GM18505 (cell line): Measurements from ENCODE around the gene GAS7.

Experiments used
- ATAC-seq: cut with Tn5 transposase; IDR thresholded peaks from one replicate; pipeline ENCODE4 v1.9.1; 2021; ENCODE audit not compliant: unreplicated experiment
- POLR2A ChIP-seq: IDR thresholded peaks from 4 replicates; pipeline ENCODE4 v1.6.1; 2011; ENCODE audit warnings: borderline replicate concordance; ENCODE audit not compliant: insufficient read depth, insufficient read length; ENCODE audit errors: extremely low read depth

Gene GAS7

DNA sequence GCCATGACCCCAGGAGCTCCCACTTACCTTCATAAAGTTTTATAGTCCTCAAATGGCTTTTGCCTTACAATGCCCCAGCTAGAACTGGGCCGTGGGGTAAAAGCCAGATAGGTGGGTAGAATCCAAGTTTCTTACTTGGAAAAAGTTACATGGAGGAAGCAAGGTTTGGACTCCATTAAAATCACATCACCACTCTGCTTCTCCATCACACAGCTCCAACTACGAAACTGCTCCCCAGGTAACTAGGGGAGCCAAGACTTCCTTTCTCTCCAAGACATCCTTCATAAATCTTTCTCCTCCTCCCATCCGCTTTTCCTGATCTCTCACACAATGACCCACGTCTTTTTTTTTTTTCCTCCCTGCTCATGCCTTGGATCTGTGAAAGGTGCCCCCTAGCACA is 162.5 kb downstream of the GAS7 start:
- no peak for ATAC-seq
- no peak for TF ChIP-seq POLR2A

DNA sequence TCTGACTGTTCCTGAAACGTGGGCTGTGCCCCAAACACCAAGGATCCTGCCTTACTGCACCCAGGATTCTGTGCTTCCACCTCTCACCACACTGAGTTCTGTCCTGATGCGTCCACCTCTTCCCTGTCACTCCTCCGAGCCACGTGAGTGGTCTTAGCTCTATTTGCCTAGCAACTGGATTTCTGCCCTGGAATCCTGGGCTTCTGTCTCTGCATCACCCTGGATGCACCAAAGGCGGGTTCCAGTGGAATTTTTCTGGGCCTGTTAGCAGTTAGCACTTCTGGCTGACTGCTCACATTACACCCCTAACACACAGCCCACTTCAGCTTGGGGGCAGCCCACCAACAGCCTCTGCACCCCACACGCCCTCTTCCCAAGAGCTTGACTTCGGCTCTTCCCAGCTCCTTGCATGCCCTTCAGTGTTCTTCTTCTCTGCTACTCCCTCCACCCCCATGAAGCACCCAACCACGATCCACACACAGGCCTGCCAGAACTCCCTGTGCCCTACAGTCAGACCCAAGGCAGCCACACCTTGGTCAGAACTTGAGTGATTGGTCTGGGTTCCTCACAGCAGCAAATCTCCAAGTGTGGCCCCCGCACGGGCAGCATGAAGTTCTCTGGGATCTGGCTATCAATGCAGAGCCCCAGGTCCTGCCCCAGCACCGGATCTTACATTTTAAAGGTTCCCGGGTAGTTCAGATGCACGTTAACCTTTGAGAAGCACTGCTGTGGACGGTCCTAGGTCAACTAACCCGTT is 163.5 kb downstream of the GAS7 start:
- no peak for ATAC-seq

DNA sequence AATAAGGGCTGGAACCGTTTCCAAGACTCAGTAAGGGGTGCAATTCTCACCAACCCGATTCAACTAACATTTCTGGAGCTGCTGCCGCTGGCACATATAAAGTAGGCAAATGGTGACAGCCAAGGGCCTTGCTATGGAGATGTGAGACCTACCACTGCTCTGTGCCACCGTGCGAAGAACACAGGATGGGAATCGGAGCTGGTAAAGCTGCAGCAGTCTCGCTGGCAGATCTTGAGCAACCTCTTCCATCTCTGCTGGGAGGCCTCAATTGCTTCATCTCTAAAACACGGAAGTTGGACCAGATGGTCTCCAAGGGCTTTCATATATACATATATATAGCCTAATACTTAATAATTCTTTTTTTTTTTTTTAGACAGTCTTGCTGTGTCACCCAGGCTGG is 164.4 kb downstream of the GAS7 start:
- TF ChIP-seq POLR2A, result no peak
- no peak for ATAC-seq

More for the DNA sequence above, 163.5 kb downstream of the GAS7 start:
- TF ChIP-seq POLR2A, result no peak

DNA sequence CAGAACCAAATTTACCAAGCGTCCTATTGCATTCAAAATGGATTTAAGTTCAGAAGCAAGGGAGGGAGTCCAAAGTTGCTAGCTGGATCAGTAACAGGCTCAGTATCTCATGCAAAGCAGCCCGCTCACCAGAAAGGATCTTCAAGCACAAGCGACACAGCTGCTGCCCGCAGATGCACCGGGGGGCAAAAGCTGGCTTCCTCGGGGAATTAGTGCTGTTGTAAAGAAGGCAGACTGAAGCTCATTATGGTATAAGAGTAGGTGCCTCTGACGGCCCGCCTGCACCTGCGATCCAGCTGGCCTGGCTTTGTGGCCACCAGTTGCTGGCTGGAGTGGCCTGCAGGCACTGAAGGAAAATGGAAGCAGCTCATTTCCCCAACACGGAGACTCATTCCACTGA is 165.0 kb downstream of the GAS7 start:
- ATAC-seq, result no peak
- TF ChIP-seq POLR2A, result no peak

DNA sequence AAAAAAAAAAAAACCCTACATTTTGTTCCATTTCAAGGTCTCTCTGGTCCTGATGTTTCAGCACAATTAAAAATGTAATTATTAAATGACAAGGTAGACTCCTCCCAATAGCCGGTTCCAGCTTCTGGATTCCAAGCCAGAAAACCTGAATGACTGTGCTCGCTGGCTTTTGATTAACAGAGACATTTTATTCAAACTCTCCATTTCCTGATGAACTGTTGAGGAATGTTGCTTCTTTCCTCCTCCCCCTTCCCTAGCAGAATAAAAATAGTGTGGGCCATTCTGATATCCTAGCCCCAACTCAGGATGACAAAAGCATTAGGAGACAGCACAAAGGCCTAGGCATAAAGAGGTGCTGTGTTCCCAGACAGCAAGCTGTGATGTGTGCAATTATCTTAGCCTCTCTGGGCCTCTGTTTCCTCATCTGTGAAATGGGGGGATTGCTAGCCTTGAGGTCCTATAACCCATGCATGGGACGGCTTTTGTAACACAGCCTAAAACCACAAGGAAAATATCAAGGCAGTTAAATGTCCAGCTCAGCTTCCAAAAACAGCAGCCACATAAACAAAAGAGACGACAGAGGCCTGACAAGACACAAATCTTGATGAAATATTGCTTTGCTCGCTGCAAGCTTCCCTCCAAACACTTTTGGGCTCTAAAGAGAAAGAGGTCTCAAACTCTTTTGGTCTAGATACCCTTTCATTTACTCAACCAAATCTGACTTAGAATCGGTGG is 166.1 kb downstream of the GAS7 start:
- TF ChIP-seq POLR2A, result no peak
- no peak for ATAC-seq

DNA sequence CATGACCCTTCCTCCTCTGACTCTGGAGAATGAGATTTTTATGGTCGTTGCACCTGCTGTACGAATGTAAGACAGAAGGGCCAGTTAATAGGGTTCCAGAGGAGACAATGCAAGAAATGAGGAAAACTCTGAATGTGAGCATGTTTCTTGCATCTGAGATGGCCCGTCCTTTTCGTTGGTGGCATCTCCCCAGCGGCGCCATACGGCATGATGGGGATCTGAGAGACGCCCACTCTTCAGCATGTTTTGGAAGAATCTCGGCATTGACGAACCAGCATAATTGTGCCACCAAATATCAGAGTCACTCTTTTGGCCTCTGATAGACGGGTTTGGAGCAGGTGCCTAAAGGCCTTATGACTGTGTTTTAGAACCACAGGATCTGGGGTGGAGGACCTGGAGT is 166.8 kb downstream of the GAS7 start:
- no peak for ATAC-seq
- TF ChIP-seq POLR2A, result no peak

DNA sequence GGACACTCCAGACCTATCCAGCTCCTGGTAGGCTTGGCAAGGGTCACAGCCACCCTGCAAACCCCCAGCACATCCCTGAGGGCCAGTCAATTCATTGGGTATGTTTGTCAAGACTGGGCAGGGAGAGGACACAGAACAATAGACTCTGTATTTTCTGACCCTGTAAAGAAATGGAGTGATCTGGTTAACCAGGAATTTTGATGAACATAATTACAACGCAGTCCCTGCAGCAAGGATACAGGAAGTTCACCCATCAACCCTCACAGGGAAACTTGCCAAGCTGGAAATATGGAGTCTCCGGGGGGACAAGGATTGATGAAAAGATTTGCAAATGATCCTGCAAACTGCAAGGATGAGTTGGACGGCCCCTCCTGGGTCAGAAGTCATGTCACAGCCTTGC is 167.3 kb downstream of the GAS7 start:
- no peak for ATAC-seq
- TF ChIP-seq POLR2A, result no peak

DNA sequence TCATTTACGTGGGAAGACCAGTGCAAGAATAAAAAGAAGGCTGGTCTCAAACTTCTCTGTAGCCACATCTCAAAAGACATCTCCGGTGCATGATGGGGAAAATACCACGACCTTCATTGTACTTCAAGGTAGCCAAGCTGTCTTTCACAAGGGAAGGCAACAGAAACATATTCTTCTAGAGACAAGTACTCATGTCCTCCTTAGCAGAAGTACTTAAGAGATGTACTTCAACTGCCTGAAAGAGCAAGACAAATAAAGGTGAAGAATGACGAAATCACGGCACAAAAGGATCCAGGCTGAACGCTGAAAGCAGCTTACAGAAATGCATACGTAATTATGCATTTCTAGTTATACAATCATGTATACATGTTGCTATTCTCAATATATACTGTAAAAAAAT is 169.3 kb downstream of the GAS7 start:
- ATAC-seq, result no peak
- no peak for TF ChIP-seq POLR2A

DNA sequence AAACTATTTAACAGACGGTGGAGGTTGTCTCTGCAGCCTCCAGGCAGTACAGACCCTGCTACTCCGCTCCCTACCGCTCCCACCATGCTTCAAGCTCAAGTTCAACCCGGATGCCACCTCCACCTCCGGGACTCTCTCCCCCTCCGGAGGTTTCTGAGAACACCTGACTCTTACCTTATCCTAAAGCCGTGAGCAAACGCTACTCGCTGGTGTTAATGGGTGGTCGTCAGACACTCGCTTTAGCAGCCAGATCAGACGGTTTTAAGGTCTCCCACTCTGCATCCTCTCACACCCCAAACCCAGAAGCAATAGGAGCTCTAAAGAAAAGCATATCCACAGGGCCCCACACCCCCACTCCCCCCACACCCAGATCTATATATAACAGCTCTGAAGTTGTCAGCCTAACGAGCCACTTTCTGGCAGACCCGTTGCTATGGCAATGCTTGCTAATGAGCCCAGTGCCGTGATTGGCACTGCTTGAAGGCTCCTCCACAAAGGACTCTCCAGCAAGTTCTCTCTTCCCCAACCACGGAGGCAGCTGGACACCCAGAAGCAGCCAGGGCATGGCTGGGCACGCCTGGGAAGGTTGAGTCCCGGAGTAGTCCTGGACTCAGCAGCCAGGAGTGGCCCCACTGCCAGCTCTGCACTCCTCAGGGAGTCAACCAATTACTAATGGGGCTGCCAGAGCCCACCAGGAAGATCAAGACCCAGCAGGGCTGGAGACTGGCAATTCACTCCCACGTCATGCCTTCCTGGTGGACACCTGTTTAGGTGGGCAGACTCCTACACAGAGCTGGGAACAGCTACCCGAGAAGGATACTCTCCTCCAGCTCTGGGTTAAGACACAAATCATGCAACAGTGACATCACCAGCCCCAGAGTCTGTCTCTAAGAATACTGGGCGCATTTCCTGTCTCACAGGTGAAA is 172.2 kb downstream of the GAS7 start:
- no peak for ATAC-seq
- no peak for TF ChIP-seq POLR2A

DNA sequence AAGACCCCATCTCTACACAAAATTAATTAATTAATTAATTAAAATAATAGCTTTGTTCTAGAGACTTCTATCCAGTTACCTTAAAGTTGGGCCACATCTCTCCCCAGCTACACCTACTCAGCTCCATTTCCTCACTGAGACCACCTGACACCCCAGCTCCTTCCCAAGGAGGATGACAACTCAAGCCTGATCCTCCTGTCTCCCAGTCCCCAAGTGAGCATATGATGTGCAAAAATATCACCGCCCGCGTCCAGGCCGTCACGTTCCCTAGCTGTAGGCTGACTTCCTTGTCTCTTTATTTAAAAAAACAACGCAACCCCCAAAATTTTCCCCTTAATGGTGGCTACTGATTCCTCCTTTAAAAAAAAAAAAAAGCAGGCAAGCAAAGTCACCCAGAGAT is 173.2 kb downstream of the GAS7 start:
- TF ChIP-seq POLR2A, result no peak
- no peak for ATAC-seq

DNA sequence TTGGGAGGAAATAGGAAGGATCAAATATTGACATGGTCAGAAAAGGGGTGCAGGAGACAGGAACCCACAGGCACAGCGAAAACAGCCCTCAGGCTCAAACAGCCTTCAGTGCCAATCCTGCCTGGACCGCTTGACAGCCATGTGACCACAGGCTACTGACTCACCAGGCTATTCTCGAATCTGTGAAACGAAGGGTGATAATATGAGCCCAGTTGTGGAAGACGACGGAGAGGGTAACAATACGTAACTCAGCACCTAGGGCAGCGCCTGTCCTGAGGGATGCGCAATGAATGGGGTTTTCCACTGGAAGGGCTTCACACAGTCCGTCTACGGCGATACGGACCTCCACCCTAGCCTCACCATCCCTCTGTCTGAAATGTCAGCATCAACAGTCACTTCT is 176.0 kb downstream of the GAS7 start:
- no peak for TF ChIP-seq POLR2A
- ATAC-seq, result no peak

DNA sequence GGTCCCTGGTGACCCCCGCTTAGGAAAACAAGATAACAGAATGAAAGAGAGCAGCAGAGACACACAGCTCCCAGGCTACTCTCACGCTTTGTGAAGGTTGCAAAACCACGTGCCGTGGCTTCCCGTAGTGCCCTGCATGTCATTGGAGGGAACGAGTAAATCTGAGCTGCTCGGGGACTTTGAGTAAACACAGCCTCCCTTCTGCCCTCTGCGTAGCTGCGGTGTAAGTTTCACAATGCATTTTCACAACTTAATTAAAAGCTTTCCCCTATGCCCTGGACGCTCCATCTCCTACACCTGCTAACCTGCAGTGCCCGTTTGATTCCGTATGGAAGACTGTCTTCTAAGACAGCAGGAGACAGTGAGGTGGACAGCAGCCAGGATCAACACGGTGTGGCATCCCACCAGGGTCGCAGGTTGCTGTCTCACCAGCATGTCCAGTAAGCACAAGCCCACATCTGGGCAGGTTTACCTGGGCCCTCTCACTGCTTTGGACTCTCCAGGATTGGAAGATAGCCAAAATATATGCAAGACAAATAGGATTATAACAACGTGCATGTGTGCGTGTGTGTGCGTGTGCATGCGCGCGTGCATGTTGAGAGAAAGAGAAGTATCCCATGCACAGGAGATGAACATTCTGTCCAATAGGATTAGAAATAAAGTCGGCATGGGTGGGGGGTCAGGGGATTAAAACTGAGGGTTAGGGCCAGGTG is 177.0 kb downstream of the GAS7 start:
- TF ChIP-seq POLR2A, result no peak
- ATAC-seq, result no peak
